IMR-90 (cell line): ENCODE results near the gene TMEM63A. TPM values are rescaled to one million over a fixed set of nuclear protein-coding genes. Genes with fewer than 3 reads are reported as not detected.

Experiments used
- ATAC-seq: fragments of 200-7000 bp; cut with Tn5 transposase; 2 replicates; pipeline ENCODE4 v1.9.1; 2020; ENCODE audit warnings: low read depth, mild to moderate bottlenecking, moderate library complexity
- BruUV-seq: library from RNA; stranded (reverse); fragments of 400-500 nt; replicated peaks from 2 replicates; lab custom pipeline; 2021; lab: Mats Ljungman, UMichigan
- CTCF ChIA-PET: fragments of 300-600 bp; formaldehyde crosslinking; extraction: SDS; loops from one replicate; lab custom pipeline; 2021; ENCODE audit warnings: antibody characterized with exemption; lab: Yijun Ruan, JAX
- POLR2A ChIA-PET: fragments of 300-600 bp; sonication (Branson Sonifier 250); formaldehyde crosslinking; loops from one replicate; lab custom pipeline; 2022; ENCODE audit warnings: antibody characterized with exemption; ENCODE audit not compliant: unreplicated experiment; lab: Charles Lee
- DNase-seq: peaks from one replicate; pipeline ENCODE4 v3.0.0; 2013
- H2AFZ ChIP-seq: replicated peaks from 2 replicates; pipeline ENCODE3; 2013; ENCODE audit warnings: low read length, mild to moderate bottlenecking; ENCODE audit not compliant: poor library complexity
- H2AK5ac ChIP-seq: 2 replicates; pipeline ENCODE4 v1.6.1; 2013; ENCODE audit warnings: low read depth, low read length, inconsistent platforms
- H2AK9ac ChIP-seq: replicated peaks from 2 replicates; pipeline ENCODE3; 2013; ENCODE audit warnings: mild to moderate bottlenecking, low read depth, low read length, moderate library complexity; ENCODE audit not compliant: poor library complexity
- H2BK120ac ChIP-seq: 2 replicates; pipeline ENCODE4 v1.6.1; 2013; ENCODE audit warnings: low read depth, low read length, inconsistent platforms
- H2BK15ac ChIP-seq: 3 replicates; pipeline ENCODE4 v1.6.1; 2013; ENCODE audit warnings: low read depth, low read length, inconsistent platforms
- H2BK20ac ChIP-seq: 2 replicates; pipeline ENCODE4 v1.6.1; 2013; ENCODE audit warnings: low read depth, mild to moderate bottlenecking, inconsistent platforms, low read length, moderate library complexity
- H2BK5ac ChIP-seq: 2 replicates; pipeline ENCODE4 v1.6.1; 2013; ENCODE audit warnings: mild to moderate bottlenecking, low read depth, low read length, inconsistent platforms; ENCODE audit not compliant: poor library complexity, severe bottlenecking
- H3K14ac ChIP-seq: replicated peaks from 2 replicates; pipeline ENCODE4 v1.6.1; 2013; ENCODE audit warnings: low read depth, low read length, inconsistent platforms
- H3K18ac ChIP-seq: 2 replicates; pipeline ENCODE4 v1.6.1; 2013; ENCODE audit warnings: low read depth, low read length, control low read depth
- H3K23ac ChIP-seq: 2 replicates; pipeline ENCODE4 v1.6.1; 2013; ENCODE audit warnings: low read depth, low read length, inconsistent platforms
- H3K27ac ChIP-seq: 2 replicates; pipeline ENCODE4 v1.5.1; 2013; ENCODE audit warnings: mild to moderate bottlenecking, control low read depth, low read length; ENCODE audit not compliant: insufficient read depth
- H3K27me3 ChIP-seq: 2 replicates; pipeline ENCODE4 v1.6.1; 2013; ENCODE audit warnings: low read length; ENCODE audit not compliant: control insufficient read depth, insufficient read depth
- H3K36me3 ChIP-seq: 2 replicates; pipeline ENCODE4 v1.6.1; 2013; ENCODE audit warnings: low read length, mixed read lengths; ENCODE audit not compliant: control insufficient read depth, insufficient read depth
- H3K4ac ChIP-seq: 2 replicates; pipeline ENCODE4 v1.6.1; 2013; ENCODE audit warnings: low read depth, low read length, inconsistent platforms
- H3K4me1 ChIP-seq: 2 replicates; pipeline ENCODE4 v1.6.1; 2013; ENCODE audit warnings: low read length, mixed read lengths; ENCODE audit not compliant: control insufficient read depth, insufficient read depth
- H3K4me2 ChIP-seq: 2 replicates; pipeline ENCODE4 v1.6.1; 2013; ENCODE audit warnings: low read depth, mild to moderate bottlenecking, control low read depth, low read length, moderate library complexity
- H3K4me3 ChIP-seq: 2 replicates; pipeline ENCODE4 v1.5.1; 2013; ENCODE audit warnings: low read depth, mild to moderate bottlenecking, control low read depth, low read length, moderate library complexity; ENCODE audit not compliant: insufficient read depth
- H3K56ac ChIP-seq: 2 replicates; pipeline ENCODE4 v1.6.1; 2013; ENCODE audit warnings: low read length, inconsistent platforms; ENCODE audit not compliant: insufficient read depth; ENCODE audit errors: extremely low read depth
- H3K79me1 ChIP-seq, 2 experiments: 2 replicates each; pipeline ENCODE4 v1.6.1; 2013; ENCODE audit warnings: low read length in 2 of 2, inconsistent platforms in 1 of 2, low read depth in 1 of 2
- H3K9ac ChIP-seq: 2 replicates; pipeline ENCODE4 v1.6.1; 2013; ENCODE audit warnings: low read depth, low read length, control low read depth
- H3K9me1 ChIP-seq: 2 replicates; pipeline ENCODE4 v1.6.1; 2013; ENCODE audit warnings: low read length, inconsistent platforms; ENCODE audit not compliant: insufficient read depth
- H3K9me3 ChIP-seq: 2 replicates; pipeline ENCODE4 v1.6.1; 2013; ENCODE audit warnings: low read length; ENCODE audit not compliant: control insufficient read depth, insufficient read depth
- H4K20me1 ChIP-seq: 2 replicates; pipeline ENCODE4 v1.6.1; 2013; ENCODE audit warnings: low read length, inconsistent platforms; ENCODE audit not compliant: insufficient read depth
- H4K5ac ChIP-seq: 2 replicates; pipeline ENCODE4 v1.6.1; 2013; ENCODE audit warnings: mild to moderate bottlenecking, low read depth, low read length, control low read depth
- H4K8ac ChIP-seq, 2 experiments: 2 replicates each; pipeline ENCODE4 v1.6.1; 2013; ENCODE audit warnings: low read depth in 2 of 2, low read length in 2 of 2, control low read depth in 1 of 2, inconsistent platforms in 1 of 2
- H4K91ac ChIP-seq: 2 replicates; pipeline ENCODE4 v1.6.1; 2013; ENCODE audit warnings: low read depth, low read length, inconsistent platforms; ENCODE audit not compliant: insufficient read depth
- CHD1 ChIP-seq: IDR thresholded peaks from 2 replicates; pipeline ENCODE4 v1.6.1; 2012; ENCODE audit warnings: low read depth, low read length, improper control_type of control experiment
- CTCF ChIP-seq: conservative IDR thresholded peaks from 2 replicates; pipeline ENCODE4 v1.5.1; 2012; ENCODE audit warnings: mild to moderate bottlenecking, low read depth, low read length, improper control_type of control experiment
- FOS ChIP-seq: fragments of 150-350 bp; IDR thresholded peaks from 2 replicates; pipeline ENCODE4 v1.6.1; 2016; ENCODE audit warnings: low read depth, low read length
- MAFK ChIP-seq: IDR thresholded peaks from 2 replicates; pipeline ENCODE4 v1.6.1; 2012; ENCODE audit warnings: low read depth, low read length, improper control_type of control experiment
- MAZ ChIP-seq: IDR thresholded peaks from 2 replicates; pipeline ENCODE4 v1.6.1; 2012; ENCODE audit warnings: low read depth, mild to moderate bottlenecking, low read length, improper control_type of control experiment, moderate library complexity, borderline replicate concordance
- MXI1 ChIP-seq: IDR thresholded peaks from 2 replicates; pipeline ENCODE4 v1.6.1; 2012; ENCODE audit warnings: low read depth, mild to moderate bottlenecking, low read length, moderate library complexity, borderline replicate concordance
- POLR2A ChIP-seq: IDR thresholded peaks from 2 replicates; pipeline ENCODE4 v1.6.1; 2012; ENCODE audit warnings: mild to moderate bottlenecking, low read depth, low read length
- RAD21 ChIP-seq: IDR thresholded peaks from 2 replicates; pipeline ENCODE4 v1.6.1; 2012; ENCODE audit warnings: low read length, improper control_type of control experiment
- RFX5 ChIP-seq: IDR thresholded peaks from 2 replicates; pipeline ENCODE4 v1.8.0; 2012; ENCODE audit warnings: low read depth, mild to moderate bottlenecking, low read length, moderate library complexity
- SMC3 ChIP-seq: fragments of 150-350 bp; IDR thresholded peaks from 2 replicates; pipeline ENCODE4 v1.6.1; 2016; ENCODE audit warnings: low read depth, mild to moderate bottlenecking, antibody characterized with exemption, low read length, moderate library complexity
- WGBS, 2 experiments: methylation state at CpG; one replicate each; pipeline versions ENCODE4 v1.1.5 to v1.1.7; 2013; ENCODE audit warnings: missing lambda C conversion rate in 2 of 2; ENCODE audit not compliant: insufficient read length in 1 of 2; ENCODE audit errors: extremely low coverage in 2 of 2; 5-methylcytosine and 5-hydroxymethylcytosine counted together
- dilution Hi-C: fragments of 300-500 bp; cut with HindIII; formaldehyde crosslinking; loops from one replicate; pipeline ENCODE4 v1.14.3; 2018; ENCODE audit warnings: low sequenced_read_pairs; ENCODE audit not compliant: unreplicated experiment
- in situ Hi-C: fragments of 300-500 bp; cut with MboI; formaldehyde crosslinking; loops from 3 replicates; pipeline ENCODE4 v1.14.3; 2019; ENCODE audit warnings: low sequenced_read_pairs, inconsistent platforms, mixed read lengths
- intact Hi-C: fragments of 100-400 bp; cut with micrococcal nuclease; formaldehyde crosslinking; loops from 2 replicates; pipeline ENCODE4 v1.10.0; 2022
- polyA plus RNA-seq, 3 experiments: library from polyadenylated mRNA; depleted of rRNA; stranded (reverse); fragments of >200 nt; gene quantifications; 2 replicates each; pipeline ENCODE4 v1.2.3, GENCODE V29; 2012; ENCODE audit warnings: low replicate concordance in 1 of 3
- total RNA-seq: library from RNA; depleted of rRNA; stranded (reverse); fragments of >200 nt; gene quantifications from 2 replicates; pipeline ENCODE4 v1.2.3, GENCODE V29; 2012

TMEM63A gene
- total and polyA plus RNA-seq, 2 of the 4 experiments (the other 2 are of a cell fraction) = 4.7 to 23.3 TPM

GRCh38 chr1:225845571-225846259 lies 36.5 kb downstream of the TMEM63A start:
- Histone ChIP-seq H3K4me2 (no peak overlapping the region), H2BK15ac (no peak overlapping the region), H3K4me3 (no peak overlapping the region), H2AK9ac (peak overlapping the region; percentile 89), H2BK5ac (no peak overlapping the region), H2BK20ac (no peak overlapping the region), H3K27ac (no peak overlapping the region), H3K4me1 (peaks cover 3% of the 10 kb centered on the region; the same call in 1 of the 2 replicates), H3K56ac (no peak overlapping the region), H4K8ac (no peak overlapping the region), H4K20me1 (no peaks in the 10 kb centered on the region), H2BK120ac (no peak overlapping the region), H3K79me1 (no peaks in the 10 kb centered on the region), H2AFZ (peak overlapping the region; percentile 60), H4K91ac (no peak overlapping the region), H2AK5ac (no peak overlapping the region), H3K9ac (no peak overlapping the region), H3K27me3 (no peaks in the 10 kb centered on the region), H4K5ac (no peak overlapping the region), H3K9me1 (peaks cover 6% of the 10 kb centered on the region; the same call in 1 of the 2 replicates), H3K36me3 (peaks cover 37% of the 10 kb centered on the region), H3K23ac (no peak overlapping the region), H3K14ac (no peak overlapping the region), H3K4ac (no peak overlapping the region), H3K18ac (no peak overlapping the region), H3K9me3 (no peaks in the 10 kb centered on the region)
- intact Hi-C loops (loop anchor here (1.0 to 10.0 kb wide), 3 partner anchors 68 to 370 kb away; partner anchors contain the start of gene SRP9), dilution Hi-C loops (no loop called here), in situ Hi-C loops (loop anchor here (10.0 kb wide), 1 partner anchor 371 kb away; no protein-coding TSS in a partner anchor)
- ATAC-seq (peak; percentile 86), DNase-seq (peak; percentile 75)
- CTCF ChIA-PET = interaction anchor here (1.0 to 1.1 kb wide), 2 partner anchors 29 to 371 kb away, joined by 3 read pairs; no protein-coding TSS in a partner anchor
- BruUV-seq = no TSS peak
- POLR2A ChIA-PET = no interaction called here
- 42% methylated on average over 4 of the region's 13 CpGs; no CpG with 5 or more reads in 1 of the 2 experiments for WGBS, 2 experiments
- TF ChIP-seq MAZ (peak; percentile 72), POLR2A (0 out of 2 replicates have a peak, but pooled peaks have one; percentile 54), CTCF (peak; percentile 89), MAFK (no peak), FOS (no peak), SMC3 (peak; percentile 96), RFX5 (no peak), CHD1 (no peak), RAD21 (peak; percentile 93), MXI1 (no peak)
